GM12873 (cell line): ENCODE measurements around the gene IFITM1.

Source experiments
- TF ChIP-seq, protein P1 (sequence below): IDR thresholded peaks from 2 replicates; pipeline ENCODE4 v1.5.1; 2012; ENCODE audit warnings: low read depth, mild to moderate bottlenecking, moderate library complexity, low read length, control low read depth; ENCODE audit not compliant: insufficient read depth; ENCODE audit errors: missing control alignments

Gene IFITM1

GRCh38 chr11:271319-271715 lies 42.5 kb upstream of the IFITM1 start:
- TF ChIP-seq, protein P1, sequence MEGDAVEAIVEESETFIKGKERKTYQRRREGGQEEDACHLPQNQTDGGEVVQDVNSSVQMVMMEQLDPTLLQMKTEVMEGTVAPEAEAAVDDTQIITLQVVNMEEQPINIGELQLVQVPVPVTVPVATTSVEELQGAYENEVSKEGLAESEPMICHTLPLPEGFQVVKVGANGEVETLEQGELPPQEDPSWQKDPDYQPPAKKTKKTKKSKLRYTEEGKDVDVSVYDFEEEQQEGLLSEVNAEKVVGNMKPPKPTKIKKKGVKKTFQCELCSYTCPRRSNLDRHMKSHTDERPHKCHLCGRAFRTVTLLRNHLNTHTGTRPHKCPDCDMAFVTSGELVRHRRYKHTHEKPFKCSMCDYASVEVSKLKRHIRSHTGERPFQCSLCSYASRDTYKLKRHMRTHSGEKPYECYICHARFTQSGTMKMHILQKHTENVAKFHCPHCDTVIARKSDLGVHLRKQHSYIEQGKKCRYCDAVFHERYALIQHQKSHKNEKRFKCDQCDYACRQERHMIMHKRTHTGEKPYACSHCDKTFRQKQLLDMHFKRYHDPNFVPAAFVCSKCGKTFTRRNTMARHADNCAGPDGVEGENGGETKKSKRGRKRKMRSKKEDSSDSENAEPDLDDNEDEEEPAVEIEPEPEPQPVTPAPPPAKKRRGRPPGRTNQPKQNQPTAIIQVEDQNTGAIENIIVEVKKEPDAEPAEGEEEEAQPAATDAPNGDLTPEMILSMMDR = no peak

- TF ChIP-seq, protein P1 = no peak
Measured at GRCh38 chr11:272195-272930, 41.5 kb upstream of the IFITM1 start.

- TF ChIP-seq, protein P1 = no peak
Measured at GRCh38 chr11:272931-273198, 41.0 kb upstream of the IFITM1 start.

DNA sequence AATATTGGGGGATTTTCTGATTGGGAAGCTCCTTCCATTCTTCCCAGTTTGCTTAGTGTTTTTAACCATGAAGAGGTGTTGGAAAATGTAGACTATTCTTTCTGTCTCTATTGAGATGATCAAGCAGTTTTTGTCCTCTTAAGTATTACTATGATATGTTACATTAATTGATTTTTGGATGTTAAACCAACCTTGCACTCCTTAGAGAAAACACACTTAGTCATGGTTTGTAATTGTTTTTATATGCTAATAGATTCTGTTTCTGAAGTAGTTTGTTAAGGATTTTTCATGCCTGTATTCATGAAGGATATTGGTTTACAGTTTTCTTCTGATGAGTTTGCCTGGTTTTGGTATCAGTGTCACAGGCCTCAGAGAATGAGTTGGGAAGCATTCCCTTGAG lies 37.6 kb upstream of the IFITM1 start:
- TF ChIP-seq, protein P1 = no peak

DNA sequence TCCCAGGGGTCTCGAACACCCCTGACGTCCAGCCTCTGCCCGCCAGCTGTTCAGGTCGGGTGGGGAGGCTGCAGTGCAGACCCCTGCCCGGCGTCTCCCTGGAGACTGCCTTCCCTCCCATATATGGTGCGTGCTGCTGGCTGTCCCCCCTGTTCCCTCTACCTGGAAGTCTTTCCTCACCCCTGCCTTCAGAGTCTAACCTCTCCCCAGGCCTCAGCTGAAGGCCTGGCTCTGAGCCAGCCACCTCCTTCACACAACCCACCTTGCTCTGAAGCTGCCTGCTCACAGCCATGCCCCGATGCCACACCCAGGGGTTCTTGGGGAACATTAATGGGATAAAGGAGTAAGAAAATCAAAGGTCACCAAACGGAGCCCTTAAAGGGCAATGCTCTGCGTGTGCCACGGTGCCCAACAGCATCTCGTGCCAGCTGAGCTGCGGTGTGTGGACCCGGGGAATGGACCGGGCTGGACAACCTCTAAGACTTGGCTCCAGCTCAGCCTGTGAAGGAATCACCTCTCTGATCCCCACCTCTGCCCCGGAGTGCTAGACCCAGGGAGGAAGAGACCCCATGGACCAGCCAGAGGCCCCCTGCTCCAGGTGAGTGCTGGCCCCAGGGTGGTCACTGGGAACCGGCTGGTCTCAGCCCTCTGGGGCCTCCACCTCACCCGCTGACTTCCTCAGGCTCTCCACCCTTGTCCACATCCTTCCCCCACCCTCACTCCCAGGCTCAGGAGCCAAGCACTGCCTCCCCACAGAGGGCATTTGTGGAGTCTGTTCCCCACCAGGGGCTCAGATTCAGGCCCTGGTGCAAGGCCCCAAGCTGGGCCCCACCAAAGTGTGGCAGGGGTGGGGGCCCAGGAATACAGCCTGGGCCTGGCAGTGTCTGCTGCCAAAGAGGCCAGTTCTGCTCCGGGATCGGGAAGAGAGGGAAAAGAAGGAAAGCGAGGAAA lies 35.6 kb upstream of the IFITM1 start, which contains the start of gene NLRP6:
TSS of gene NLRP6 (plus strand) at position 407 of the 951 bp plus-strand sequence. CDS start at position 570, 163 bp downstream.
- TF ChIP-seq, protein P1 = no peak

DNA sequence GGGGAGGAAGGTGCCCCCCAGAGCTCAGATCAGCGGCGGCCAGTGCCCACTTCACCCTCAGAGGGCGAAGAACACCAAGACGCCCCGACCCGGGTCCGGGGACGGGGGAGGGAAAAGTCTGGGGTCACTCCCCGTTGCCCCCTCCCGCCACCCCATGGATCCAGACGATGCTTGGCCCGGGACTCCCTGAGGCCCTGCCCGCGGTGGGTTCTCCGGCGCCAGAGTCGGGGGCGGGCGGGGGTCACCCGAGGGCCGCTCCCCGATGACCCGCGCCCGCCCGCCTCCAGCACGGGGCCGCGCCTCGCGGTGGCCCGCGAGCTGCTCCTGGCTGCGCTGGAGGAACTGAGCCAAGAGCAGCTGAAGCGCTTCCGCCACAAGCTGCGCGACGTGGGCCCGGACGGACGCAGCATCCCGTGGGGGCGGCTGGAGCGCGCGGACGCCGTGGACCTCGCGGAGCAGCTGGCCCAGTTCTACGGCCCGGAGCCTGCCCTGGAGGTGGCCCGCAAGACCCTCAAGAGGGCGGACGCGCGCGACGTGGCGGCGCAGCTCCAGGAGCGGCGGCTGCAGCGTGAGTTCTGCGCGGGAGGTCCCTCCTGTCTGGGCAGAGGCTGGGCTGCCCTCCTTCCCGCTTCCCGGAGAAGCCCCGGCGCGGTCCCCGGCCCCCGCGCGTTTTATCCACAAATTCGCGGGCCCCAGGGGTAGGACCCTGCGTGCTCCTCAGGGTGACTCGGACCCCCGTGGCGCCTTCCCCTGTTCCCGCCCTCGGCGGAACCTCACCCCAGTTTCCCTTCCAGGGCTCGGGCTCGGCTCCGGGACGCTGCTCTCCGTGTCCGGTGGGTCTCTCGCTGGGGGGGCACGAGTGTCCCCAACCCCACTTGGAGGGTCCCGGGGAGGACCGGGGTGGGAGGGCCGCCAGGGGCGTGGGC lies 34.5 kb upstream of the IFITM1 start:
- TF ChIP-seq, protein P1 = no peak
